GM21619 (cell line): Measurements from ENCODE around the gene MZB1.

Experiments used
- ATAC-seq: cut with Tn5 transposase; IDR thresholded peaks from one replicate; pipeline ENCODE4 v1.9.1; 2021; ENCODE audit not compliant: unreplicated experiment

The MZB1 gene, protein sequence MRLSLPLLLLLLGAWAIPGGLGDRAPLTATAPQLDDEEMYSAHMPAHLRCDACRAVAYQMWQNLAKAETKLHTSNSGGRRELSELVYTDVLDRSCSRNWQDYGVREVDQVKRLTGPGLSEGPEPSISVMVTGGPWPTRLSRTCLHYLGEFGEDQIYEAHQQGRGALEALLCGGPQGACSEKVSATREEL

DNA sequence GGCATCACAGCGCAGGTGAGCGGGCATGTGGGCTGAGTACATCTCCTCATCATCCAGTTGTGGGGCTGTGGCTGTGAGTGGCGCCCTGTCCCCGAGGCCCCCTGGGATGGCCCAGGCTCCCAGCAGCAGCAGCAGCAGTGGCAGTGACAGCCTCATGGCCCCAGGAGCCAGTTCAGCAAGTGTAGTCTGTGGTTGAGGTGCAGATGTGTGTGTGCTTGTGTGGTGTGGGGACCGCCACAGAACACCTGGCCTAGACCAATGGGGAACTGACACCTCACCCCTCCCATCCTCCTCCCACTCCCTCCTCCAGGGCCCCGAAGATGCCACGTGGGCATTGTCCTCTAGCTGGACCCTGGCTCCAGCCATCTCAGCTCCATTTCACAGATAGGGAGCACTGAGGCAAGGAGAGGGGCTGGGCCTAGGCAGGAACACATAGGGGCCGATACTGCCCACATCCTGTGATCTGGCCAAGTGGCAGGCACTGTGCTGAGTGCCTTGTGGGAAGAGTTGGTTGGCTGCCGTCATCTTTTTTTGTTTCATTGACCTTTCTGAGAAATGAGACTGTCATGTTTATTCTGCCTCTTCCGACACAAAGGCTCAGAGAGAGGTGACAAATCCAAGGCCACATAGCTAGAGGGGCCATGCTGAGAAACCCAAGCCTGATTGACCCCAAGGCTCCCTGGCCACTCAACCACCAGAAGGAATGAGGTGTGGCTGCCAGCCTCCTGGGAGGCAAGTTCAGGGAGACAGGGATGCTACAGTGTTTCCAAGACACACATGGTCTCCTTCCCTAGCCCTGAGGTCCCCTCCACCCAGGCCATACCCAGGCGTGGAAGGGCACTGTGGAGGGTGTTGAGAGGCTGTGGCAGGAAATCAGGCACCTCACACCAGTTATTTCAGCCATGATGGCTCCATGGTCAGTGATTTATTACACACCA is at the start of gene MZB1:
Gene MZB1 (minus strand): TSS at position 213 of the 938 bp plus-strand sequence. CDS start 57 bp downstream, at position 156.
- ATAC-seq, result peak; percentile 40

DNA sequence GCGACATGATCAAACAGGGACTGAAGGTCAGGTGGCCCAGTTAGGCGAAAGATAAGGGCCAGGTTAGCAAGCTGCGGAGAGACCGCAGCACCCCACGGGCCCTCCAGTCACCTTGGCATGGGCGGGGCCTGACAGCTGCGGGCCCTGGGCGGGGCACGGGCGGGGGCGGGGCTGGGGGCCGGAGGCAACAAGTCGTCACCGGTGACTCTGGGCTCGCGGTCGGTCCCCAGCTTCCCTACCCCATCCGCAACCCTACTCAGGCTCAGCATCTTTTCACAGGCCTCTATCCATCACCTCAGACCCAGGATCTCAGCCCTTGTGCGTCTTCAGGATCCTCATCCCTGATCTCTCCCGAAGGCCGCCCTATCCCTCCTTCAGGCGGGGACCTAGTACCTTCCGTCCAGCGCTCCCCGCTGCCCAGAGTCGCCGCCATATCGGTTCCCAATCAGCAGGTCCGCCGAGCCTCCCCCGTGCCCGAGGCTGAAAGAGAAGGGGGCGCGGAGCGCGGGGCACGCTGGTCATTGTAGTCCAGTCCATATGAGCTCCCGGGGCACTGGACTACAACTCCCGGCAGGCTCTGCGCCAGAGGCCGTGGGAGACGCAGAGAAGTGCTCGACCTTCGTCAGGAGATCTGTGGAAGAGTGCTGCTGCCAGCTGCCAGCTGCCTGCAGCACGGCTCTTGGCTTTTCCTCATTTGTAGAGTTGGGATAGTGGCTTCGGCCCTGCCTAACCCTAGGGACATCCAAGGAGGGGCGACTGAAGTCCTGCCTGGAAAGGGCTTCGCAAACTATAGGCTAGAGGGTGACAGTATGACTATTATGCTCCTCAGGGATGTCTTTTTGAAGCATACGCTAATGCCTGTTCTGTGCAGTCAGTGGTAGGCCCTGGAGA is 49.5 kb upstream of the MZB1 start, which contains the start of gene DNAJC18:
Gene DNAJC18 (minus strand): TSS at position 513 of the 891 bp plus-strand sequence. CDS start 80 bp downstream, at position 433.
- ATAC-seq, result peak; percentile 90

DNA sequence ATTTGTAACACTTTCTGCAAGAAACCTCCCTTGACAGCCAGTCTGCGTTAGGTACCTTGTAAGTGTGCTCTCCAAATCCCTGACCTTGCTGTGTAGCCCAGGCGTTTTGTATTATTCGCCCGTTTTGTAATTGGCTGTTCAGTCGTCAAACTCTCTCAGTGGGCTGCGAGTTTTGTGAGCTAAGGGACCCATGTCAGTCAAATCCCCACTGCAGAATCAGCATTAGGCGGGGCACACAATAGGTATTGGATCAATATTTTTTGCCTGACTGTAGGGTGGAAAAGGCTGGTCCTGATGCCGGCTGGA is 48.9 kb upstream of the MZB1 start:
- no peak for ATAC-seq

DNA sequence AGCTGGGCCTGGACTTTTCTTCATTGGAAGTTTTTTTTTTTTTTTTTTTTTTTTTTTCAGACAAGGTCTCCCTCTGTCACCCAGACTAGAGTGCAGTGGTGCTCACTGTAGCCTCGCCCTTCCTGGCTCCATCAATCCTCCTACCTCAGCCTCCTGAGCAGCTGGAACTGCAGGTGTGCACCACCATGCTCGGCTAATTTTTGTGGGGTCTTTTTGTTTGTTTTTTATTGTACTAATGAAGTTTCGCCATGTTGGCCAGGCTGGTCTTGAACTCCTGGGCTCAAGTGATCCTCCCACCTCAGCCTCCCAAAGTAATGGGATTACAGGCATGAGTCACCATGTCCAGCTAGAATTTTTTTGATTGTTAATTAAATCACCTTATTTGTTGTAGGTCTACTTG is 46.0 kb upstream of the MZB1 start:
- no peak for ATAC-seq

DNA sequence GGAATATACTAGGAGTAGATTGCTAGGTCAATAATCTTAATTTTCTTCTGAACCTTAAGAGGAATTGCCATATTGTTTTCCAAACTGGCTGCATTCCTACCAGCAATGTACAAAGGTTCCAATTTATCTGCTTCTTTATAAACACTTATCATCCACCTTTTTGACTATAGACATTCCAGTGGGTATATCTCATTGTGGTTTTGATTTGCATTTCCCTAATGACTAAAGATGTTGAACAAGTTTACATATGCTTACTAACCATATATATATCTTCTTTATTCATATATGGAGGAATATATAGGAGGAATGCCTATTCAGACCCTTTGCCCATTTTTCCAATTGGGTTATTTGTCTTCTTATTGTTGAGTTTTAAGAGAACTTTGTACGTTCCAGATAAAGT is 42.0 kb upstream of the MZB1 start:
- ATAC-seq, result no peak

DNA sequence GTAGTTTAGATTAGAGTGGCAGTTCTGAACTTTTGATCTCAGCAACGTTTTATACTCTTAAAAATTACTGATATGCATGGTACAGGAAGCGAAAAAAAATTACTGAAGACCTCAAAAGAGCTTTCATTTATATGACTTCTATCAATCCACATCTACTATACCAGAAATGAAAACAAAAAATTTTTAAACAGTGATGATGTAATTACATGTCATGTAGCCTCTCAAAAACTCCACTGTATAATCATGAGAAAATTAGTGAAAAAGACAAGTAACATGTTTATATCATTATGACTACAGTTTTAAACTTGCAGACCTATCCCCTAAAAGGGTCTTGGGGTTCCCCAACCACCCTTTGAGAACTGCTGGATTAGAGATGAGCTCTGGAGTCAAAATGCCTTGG is 40.3 kb upstream of the MZB1 start:
- no peak for ATAC-seq

DNA sequence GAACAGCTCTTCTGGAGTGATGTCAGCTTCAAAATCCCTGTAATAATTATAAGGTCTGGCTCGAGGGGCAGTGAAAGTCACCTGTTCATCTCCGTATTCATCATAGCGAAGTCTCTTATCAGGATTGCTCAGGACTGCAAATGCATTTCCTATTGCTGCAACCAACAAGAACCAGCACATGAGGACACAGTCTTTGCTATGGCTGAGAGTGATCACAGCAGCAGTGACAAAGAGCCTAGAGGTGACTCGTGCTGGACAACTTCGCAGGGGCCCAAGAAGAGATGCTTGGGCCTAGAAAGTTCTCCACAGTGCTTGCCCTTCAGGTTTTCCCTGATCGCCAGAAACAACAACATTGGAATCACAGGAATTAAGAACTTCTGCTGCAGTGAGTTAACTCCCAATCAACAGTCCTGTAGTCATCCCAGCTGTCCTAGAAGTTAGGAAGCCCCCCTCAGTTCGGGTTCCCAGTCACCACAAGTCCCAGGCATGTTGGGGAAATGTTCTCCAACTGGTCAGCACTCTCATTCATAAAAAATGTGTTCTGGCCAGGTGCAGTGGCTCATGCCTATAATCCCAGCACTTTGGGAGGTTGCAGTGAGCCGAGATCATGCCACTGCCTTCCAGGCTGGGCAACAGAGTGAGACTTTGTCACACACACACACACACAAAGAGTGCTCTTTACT is 36.6 kb upstream of the MZB1 start:
- ATAC-seq, result no peak

DNA sequence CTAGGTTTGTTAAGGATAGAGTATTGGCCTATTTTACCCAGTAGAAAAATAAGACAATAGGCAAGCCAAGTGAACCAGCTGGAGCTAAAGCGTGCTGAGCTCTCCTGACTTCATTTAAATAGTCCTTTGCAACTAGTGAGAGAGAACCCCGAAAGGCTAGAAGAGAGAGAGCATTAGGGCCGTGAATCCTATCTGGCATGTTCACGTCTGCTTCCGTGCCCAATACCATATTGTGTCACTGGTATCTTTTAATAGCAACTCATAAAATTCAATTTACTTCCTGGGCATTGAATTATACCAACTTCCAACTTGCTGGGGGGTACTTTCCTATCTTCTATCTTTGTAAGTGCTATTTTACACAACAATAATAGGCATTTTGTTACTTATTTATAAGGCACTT is 35.8 kb upstream of the MZB1 start:
- ATAC-seq, result no peak

DNA sequence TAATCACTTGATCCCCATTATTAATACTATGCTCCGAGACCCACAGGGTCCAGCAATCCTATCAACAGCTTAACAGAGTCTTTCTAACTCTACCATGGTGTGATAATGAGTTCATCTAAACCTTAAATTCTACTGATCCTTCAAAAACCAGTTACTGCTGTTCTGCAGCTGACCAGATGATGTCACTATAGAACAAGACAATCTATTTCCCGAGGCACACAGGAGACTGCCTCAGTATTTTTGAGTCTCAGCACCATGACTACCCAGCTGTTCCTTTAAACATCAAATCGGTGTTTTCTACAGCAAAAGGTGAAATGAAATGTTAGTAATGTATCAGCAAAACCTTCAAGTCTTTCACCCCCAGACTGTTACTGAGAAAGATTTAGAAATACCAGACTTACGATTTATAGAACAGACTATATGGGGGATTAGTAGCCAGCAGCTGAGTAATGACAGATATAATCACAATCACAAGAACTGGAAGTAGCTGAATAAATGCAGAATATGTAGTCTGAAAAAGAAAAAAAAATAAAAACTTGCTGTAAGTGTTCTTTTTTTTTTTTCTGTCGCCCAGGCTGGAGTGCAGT is 32.7 kb upstream of the MZB1 start:
- ATAC-seq, result peak; percentile 65

DNA sequence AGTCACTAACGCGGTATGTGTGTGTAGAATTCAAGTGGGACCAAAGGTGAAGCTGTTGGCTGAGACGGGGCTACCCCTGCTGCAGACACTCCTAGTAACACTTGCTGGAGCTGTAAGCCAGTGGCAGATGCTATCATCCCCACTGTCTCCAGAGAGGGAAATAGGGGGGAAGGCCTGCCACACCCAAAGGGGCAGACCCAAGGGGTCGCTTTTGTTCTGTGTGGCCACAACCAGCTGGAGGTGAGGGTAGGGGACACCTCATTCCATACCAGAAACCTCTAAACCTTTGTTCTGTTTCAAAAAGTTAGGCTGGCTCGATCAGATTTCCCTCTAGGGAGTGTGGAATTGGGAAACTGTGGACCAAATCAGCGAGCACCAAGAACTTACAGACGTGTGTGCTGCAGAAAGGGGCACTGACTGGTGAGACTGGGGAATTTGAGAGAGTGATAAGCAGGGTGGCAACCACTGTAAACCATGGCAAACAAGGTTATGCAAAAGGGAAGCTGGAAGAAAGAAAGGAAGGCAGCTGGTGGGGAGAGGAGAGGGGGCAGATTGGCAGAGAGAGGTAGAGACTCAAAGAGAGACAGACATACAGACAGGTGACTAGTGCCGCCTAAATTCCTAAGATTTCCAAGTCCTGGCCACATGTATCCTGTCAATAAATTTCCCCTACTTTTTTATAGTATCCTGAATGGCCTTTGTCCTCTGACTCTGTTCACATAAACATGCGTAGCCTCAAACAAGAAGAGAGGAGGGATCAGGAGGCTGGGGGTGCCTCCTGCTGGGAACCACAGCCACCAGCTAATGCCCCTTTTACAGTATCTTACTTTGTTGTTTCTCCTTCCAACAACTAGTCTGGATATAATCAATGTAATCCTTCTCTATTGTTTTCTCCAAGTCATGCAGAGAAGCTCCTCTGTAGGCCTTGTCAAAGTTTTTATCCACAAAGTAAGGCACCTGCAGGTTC is 29.8 kb upstream of the MZB1 start:
- no peak for ATAC-seq

DNA sequence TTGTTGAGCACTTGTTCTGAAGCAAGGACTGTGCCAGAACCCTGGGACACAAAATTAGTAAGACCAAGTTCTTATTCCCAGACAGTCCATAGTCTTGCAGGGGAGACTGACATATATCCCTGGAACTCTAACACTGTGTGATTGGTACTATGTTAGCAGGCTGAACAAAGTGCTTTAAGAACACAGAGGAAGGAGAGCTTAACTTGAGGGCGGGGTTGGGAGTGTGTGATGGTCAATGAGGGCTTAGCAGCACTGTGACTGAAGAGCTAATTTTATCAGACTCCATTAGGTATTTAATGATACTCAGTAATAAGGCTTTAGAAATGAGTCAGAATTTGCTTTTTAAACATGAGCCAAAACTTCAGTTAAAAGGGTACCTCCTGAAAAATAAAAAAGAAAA is 29.1 kb upstream of the MZB1 start:
- no peak for ATAC-seq

DNA sequence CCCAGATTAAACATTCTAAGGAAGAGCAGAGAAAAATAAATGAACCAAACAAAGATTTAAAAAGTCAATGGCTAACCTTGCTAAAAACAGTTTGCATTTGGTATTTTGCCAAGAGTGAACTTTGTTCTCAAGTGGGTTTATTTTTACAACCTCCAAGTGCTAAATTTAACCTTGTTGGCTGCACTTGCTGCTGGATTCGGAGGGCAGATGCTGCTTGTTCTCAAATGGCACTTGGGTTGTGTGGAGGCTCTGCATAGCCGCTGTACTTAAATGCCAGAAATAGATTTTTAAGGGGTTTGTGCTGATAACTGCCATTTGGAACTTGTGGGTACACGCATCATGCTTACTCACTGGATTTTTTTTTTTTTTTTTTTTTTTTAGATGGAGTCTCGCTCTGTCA is 27.5 kb upstream of the MZB1 start:
- ATAC-seq, result no peak

DNA sequence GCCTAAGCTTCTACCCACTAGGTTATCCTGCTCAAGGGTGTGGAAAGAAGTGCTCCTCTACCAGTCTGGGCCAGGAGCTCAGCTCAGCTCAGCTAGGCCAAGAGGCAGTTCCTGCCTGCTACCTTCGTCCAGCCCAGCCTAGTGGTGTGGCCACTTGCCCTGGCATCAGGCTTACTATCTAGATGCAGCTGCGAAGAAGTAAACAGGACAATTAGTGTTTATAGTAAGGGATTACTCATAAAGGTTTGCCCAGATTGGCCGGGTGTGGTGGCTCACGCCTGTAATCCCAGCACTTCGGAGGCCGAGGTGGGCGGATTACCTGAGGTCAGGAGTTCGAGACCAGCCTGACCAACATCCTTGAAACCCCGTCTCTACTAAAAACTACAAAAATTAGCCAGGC is 26.9 kb upstream of the MZB1 start:
- ATAC-seq, result no peak

DNA sequence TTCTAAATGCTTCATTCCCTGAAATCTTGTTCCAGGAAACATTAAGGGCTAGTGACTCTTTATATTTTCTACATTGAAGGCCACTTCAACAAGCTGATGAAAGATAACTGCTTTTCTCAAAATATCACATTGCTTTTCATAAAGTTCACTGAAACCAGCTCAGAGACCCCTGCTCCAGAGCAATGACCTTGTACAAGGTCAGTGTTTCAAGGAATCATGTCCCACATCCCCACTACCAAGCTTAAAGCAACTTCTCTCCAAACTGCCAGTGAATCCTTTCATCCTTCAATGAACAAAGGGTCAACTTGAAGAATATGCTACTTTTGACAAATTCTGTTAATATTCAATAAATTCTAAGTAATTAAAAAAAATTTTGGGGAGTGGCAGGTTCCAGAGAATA is 26.2 kb upstream of the MZB1 start:
- ATAC-seq, result no peak

DNA sequence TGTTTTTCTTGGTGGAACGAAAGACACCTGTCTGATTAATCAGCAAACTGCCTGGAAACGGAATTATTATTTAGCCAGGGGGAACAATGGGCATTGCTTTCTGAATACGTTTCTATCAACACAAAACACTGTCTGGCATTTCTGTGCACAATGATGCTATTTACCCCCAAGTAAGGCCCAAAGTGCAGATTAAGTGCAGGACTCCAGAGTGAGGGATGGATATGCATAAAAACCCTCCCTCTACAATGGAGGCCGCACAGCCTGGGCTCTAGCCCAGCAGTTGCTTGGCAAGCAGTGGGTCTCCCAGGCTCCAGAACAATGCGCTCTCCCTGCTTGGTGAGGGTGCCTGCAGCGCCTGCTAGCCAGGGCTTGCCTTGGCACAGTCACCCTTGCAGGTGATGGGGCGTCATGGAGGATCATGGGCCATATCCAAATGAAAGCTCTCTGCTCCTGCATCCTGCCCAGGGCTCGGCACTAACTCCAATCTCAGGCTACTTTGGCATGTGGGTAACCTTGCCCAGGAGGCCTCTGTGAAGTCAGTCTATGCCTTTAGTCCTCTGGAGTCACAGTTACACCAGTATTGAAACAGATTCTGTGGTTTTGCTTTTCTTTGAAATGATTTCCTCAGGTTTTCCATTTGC is 25.6 kb upstream of the MZB1 start:
- no peak for ATAC-seq

DNA sequence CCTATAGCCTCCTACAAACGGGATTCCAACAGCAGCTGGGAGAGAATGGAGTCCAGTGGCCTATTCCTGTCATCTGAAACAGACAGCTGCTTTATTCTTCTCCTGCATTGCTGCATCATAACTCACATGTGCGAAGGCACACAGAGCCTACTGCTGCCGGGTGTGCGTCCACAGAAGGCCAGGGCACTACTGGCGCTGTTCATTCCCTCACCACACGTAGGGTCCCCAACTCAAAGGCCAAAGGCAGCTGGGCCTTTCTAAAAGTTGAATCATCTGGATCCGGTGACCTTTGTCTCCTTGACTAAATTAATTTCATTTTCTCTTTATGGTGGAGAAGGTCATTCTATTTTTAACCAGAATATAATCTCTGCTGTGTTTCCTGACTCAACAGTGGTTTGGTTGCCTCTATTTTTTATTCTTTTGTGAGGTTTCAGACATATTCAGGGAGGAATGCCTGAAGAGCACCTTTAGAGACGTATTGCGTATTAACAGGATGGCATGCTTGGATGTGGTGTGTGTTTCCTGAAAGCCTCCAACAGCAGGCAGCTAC is 24.9 kb upstream of the MZB1 start:
- ATAC-seq, result no peak

DNA sequence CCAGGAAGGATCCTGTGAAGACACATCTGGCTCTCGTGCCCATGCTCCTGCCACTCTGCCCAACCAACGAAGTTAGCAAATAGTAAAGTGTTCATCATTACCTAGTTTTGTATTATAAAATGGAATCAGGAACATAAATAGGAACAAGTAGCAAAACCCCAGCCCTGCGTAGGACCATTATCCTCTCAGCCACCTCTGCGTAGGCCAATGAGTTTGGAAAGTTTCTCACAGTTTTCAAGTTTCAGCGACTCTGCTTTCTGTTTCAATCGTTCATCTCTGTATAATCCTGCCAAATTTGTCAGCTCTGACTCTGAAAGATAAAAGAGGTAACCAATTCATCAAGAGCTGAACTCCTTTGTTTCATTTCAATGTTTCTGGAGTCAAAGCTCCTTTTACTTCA is 24.2 kb upstream of the MZB1 start:
- no peak for ATAC-seq

DNA sequence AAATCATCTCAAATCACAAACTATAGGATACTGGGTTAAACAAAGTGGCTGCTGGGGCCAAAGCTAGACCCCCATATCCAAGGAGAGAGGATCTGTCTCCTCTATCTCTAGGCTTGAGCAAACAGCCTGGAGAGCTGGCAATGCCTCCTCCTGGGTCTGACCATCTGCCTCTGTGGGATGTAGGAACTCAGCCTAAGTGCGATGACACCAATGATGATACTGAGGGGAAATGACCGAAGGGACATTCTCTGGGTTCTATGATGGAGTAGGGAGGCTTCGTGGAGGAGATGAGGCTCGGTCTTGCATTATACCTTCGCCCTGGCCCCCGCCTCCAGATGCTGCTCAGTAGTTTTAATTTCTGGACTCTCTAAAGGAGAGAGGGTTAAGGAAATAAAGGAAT is 23.4 kb upstream of the MZB1 start:
- no peak for ATAC-seq
